ENCODE measurements around the gene FOXN4.

FOXN4 gene

GRCh38 chr12:109288571-109288970 is 20.5 kb downstream of the FOXN4 start:
- Histone ChIP-seq H3K36me3 (no peaks in the 10 kb centered on the region), H3K4me3 (ENCODE audit: low read depth, low read length) (no peak overlapping the region), H3K9me3 (no peaks in the 10 kb centered on the region), H3K27me3 (no peaks in the 10 kb centered on the region), H3K4me1 (peaks cover 6% of the 10 kb centered on the region)
- TF ChIP-seq, protein P1, sequence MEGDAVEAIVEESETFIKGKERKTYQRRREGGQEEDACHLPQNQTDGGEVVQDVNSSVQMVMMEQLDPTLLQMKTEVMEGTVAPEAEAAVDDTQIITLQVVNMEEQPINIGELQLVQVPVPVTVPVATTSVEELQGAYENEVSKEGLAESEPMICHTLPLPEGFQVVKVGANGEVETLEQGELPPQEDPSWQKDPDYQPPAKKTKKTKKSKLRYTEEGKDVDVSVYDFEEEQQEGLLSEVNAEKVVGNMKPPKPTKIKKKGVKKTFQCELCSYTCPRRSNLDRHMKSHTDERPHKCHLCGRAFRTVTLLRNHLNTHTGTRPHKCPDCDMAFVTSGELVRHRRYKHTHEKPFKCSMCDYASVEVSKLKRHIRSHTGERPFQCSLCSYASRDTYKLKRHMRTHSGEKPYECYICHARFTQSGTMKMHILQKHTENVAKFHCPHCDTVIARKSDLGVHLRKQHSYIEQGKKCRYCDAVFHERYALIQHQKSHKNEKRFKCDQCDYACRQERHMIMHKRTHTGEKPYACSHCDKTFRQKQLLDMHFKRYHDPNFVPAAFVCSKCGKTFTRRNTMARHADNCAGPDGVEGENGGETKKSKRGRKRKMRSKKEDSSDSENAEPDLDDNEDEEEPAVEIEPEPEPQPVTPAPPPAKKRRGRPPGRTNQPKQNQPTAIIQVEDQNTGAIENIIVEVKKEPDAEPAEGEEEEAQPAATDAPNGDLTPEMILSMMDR (IDR thresholded peaks at IDR 0.05; ENCODE audit: low read depth, low read length): no peak
- DNase-seq: no peak

- TF ChIP-seq, protein P1 (IDR thresholded peaks at IDR 0.05; ENCODE audit: low read depth, low read length): no peak
- H3K4me3 ChIP-seq (ENCODE audit: low read depth, low read length): no peak overlapping the region
- no peak for DNase-seq
These were observed 21.1 kb downstream of the FOXN4 start for GRCh38 chr12:109287811-109288469.

DNA sequence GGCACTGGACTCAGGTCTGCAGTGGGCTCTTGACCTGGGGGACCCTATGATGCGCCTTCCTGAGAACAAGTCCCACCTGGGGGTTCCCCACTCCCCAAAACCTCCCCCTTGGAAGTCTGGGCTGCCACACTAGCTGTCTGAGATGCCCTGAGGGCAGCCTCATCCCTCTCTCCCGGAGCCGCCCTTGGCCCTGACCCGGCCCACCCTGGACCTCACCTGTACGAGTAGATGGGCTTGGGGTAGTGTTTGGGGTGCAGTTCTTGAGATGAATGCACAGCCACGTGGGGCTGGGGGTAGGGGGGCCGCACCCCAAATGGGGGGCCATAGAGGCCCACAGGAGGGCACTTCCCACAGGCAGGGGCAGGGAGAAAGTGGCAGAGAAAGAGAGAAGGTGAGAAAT is 21.9 kb downstream of the FOXN4 start:
- H3K36me3 ChIP-seq: no peaks in the 10 kb centered on the region
- H3K4me1 ChIP-seq: peaks cover 4% of the 10 kb centered on the region
- no peaks in the 10 kb centered on the region for H3K9me3 ChIP-seq
- H3K27me3 ChIP-seq: no peaks in the 10 kb centered on the region
- TF ChIP-seq, protein P1 (IDR thresholded peaks at IDR 0.05; ENCODE audit: low read depth, low read length): no peak
- DNase-seq: no peak
- H3K4me3 ChIP-seq (ENCODE audit: low read depth, low read length): no peak overlapping the region

More at GRCh38 chr12:109287811-109288469, 21.1 kb downstream of the FOXN4 start:
- Histone ChIP-seq H3K27me3 (no peaks in the 10 kb centered on the region), H3K4me1 (peaks cover 6% of the 10 kb centered on the region), H3K9me3 (no peaks in the 10 kb centered on the region), H3K36me3 (no peaks in the 10 kb centered on the region)

DNA sequence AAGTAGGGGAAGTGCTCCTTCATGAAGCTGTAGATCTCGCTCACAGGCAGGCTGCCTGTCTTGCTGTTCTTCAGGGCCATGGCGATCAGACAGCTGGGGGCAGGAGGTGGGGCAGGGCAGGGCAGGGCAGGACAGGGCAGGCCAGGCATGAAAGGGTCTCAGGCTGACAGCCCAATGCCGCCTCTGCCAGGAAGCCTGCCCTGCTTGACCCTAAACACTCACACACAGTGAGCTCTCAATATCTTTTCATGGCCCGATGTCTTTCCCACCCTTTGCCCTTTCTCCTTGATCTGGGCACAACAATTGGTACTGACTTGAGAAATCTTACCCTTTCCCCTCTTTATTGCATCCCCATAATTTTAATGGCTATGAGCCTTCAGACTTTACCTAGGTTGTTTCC is 22.4 kb downstream of the FOXN4 start:
- no peak overlapping the region for H3K4me3 ChIP-seq (ENCODE audit: low read depth, low read length)
- DNase-seq: no peak
- H3K4me1 ChIP-seq: no peaks in the 10 kb centered on the region; the same call in 1 of the 2 replicates
- H3K9me3 ChIP-seq: no peaks in the 10 kb centered on the region
- TF ChIP-seq, protein P1 (IDR thresholded peaks at IDR 0.05; ENCODE audit: low read depth, low read length): no peak
- no peaks in the 10 kb centered on the region for H3K27me3 ChIP-seq
- no peaks in the 10 kb centered on the region for H3K36me3 ChIP-seq

DNA sequence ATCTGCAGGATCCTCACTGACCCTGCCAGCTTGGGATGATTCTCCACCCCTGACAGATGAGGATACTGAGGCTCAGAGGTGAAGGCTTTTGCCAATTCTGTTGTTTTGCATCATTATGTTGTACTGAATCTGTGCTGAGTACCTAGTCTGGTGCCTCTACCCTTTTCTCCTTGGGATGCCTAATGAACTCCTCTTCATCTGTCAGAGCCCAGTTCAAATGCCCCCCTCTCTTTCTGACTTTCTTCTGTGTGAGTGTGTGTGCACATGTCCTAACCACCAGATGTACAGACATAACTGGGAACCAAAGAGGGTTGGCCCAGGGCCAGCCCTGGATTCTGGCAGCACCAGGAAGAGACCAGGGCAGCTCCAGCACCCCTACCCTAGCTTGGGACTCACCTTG is 22.8 kb downstream of the FOXN4 start:
- Histone ChIP-seq H3K27me3 (no peaks in the 10 kb centered on the region), H3K4me3 (ENCODE audit: low read depth, low read length) (no peak overlapping the region), H3K4me1 (no peaks in the 10 kb centered on the region), H3K36me3 (no peaks in the 10 kb centered on the region), H3K9me3 (no peaks in the 10 kb centered on the region)
- DNase-seq: peak; percentile 55
- TF ChIP-seq, protein P1 (IDR thresholded peaks at IDR 0.05; ENCODE audit: low read depth, low read length): no peak

GRCh38 chr12:109284392-109284791 is 24.7 kb downstream of the FOXN4 start:
- Histone ChIP-seq H3K4me3 (ENCODE audit: low read depth, low read length) (no peak overlapping the region), H3K4me1 (no peaks in the 10 kb centered on the region), H3K36me3 (no peaks in the 10 kb centered on the region), H3K9me3 (no peaks in the 10 kb centered on the region), H3K27me3 (no peaks in the 10 kb centered on the region)
- TF ChIP-seq, protein P1 (IDR thresholded peaks at IDR 0.05; ENCODE audit: low read depth, low read length): no peak
- no peak for DNase-seq
